CD4-positive, alpha-beta T cell treated with Interleukin-1 beta for 1 hour (primary cell): Measurements from ENCODE around the gene COL17A1.

Source experiments
- DNase-seq, 2 donors: peaks; one replicate each; pipeline ENCODE4 v3.0.0-alpha.2; 2020 to 2022

The COL17A1 gene

GRCh38 chr10:104049504-104050250, 36.0 kb downstream of the COL17A1 start:
- no peak for DNase-seq

GRCh38 chr10:104046651-104047050, 39.0 kb downstream of the COL17A1 start:
- no peak for DNase-seq

GRCh38 chr10:104045151-104046089, 40.3 kb downstream of the COL17A1 start:
- DNase-seq: no peak

GRCh38 chr10:104043854-104044253, 41.8 kb downstream of the COL17A1 start:
- no peak for DNase-seq

- no peak for DNase-seq
These were observed 42.4 kb downstream of the COL17A1 start for GRCh38 chr10:104043185-104043830.

- DNase-seq: no peak
These were observed 43.7 kb downstream of the COL17A1 start for GRCh38 chr10:104041891-104042535.

GRCh38 chr10:104040862-104041789, 44.6 kb downstream of the COL17A1 start:
- no peak for DNase-seq

- DNase-seq: no peak
These were observed 45.3 kb downstream of the COL17A1 start for GRCh38 chr10:104040382-104040781.

- no peak for DNase-seq
These were observed 46.5 kb downstream of the COL17A1 start for GRCh38 chr10:104038958-104039752.

GRCh38 chr10:104038537-104038936, 47.1 kb downstream of the COL17A1 start:
- no peak for DNase-seq

- DNase-seq: no peak
These were observed 48.3 kb downstream of the COL17A1 start for GRCh38 chr10:104037261-104037951.

- DNase-seq: no peak
These were observed 49.0 kb downstream of the COL17A1 start for GRCh38 chr10:104036518-104037260.

GRCh38 chr10:104036069-104036384, 49.7 kb downstream of the COL17A1 start:
- DNase-seq: no peak

- no peak for DNase-seq
These were observed 50.2 kb downstream of the COL17A1 start for GRCh38 chr10:104035194-104036068.

GRCh38 chr10:104034401-104035193, 51.1 kb downstream of the COL17A1 start:
- no peak for DNase-seq

GRCh38 chr10:104033966-104034365, 51.7 kb downstream of the COL17A1 start:
- DNase-seq: no peak

GRCh38 chr10:104033401-104033930, 52.2 kb downstream of the COL17A1 start:
- DNase-seq: no peak
